ENCODE measurements around the gene FKBP1A. TPM values are rescaled to one million over a fixed set of nuclear protein-coding genes. Genes with fewer than 3 reads are reported as not detected.

FKBP1A gene
- total and polyA plus RNA-seq, 9 of the 15 experiments (the other 6 are each of a cell fraction or from before 2014, with no cell fraction given), result 48.8 to 502 (median 89.6) TPM

DNA sequence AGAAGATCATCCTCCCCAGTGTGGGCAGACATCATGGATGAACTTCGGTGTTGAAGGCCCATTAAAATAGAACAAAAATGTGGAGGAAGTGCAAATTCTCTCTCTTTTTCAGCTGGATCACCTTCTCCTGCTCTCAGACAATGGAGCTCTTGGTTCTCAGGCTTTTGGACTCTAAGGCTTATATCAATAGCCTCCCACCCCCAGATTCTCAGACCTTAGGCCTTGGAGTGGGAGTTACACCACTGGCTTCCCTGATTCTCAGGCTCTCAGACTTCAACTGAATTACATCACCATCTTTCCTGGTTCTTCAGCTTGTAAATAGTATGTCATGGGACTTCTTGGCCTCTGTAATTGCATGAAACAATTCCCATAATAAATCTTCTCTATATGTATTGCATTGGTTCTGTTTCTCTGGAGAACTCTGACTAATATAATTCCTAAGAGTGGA, 37.2 kb upstream of the FKBP1A start:
- H2AFZ ChIP-seq (ENCODE audit: low read depth, low read length), result no peak overlapping the region
- H3K27me3 ChIP-seq (ENCODE audit: control insufficient read depth in 2 of 2, insufficient read depth in 2 of 2, low read length in 2 of 2), result no peaks in the 10 kb centered on the region
- WGBS (ENCODE audit: insufficient coverage, low coverage, missing lambda C conversion rate), result 91% methylated on average over 1 of the region's 1 CpG
- H3K4me2 ChIP-seq (ENCODE audit: insufficient read depth, low read length), result no peak overlapping the region
- H3K4me3 ChIP-seq, result no peak overlapping the region
- H3K9me3 ChIP-seq (replicated peaks; ENCODE audit: control insufficient read depth, insufficient read depth, low read depth, low read length), result no peaks in the 10 kb centered on the region
- no peaks in the 10 kb centered on the region for H3K36me3 ChIP-seq (ENCODE audit: control insufficient read depth, insufficient read depth, low read length)
- TF ChIP-seq NR4A1 (CRISPR knock-in tag; IDR thresholded peaks at IDR 0.05), result no peak
- 0 out of 2 replicates have a peak, but pooled peaks have one; percentile 56 for TF ChIP-seq NR4A1 (tag; IDR thresholded peaks at IDR 0.05)
- TF ChIP-seq ZNF124 (CRISPR knock-in tag; IDR thresholded peaks at IDR 0.05), result no peak
- TF ChIP-seq, protein P1, sequence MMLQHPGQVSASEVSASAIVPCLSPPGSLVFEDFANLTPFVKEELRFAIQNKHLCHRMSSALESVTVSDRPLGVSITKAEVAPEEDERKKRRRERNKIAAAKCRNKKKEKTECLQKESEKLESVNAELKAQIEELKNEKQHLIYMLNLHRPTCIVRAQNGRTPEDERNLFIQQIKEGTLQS (IDR thresholded peaks at IDR 0.05), result peak; percentile 49; the same call in 1 of the 2 replicates
- TF ChIP-seq, protein P1 (CRISPR knock-in tag; conservative IDR thresholded peaks at IDR 0.05), result no peak
- TF ChIP-seq ZNF143 (CRISPR knock-in tag; IDR thresholded peaks at IDR 0.05), result no peak
- peak; percentile 49 for TF ChIP-seq EGR1 (conservative IDR thresholded peaks at IDR 0.05)
- TF ChIP-seq ZNF589 (CRISPR knock-in tag; IDR thresholded peaks at IDR 0.05; ENCODE audit: low read depth), result peak; percentile 52; the same call in 1 of the 2 replicates
- no peak for TF ChIP-seq HMGN3 (IDR thresholded peaks at IDR 0.05; ENCODE audit: borderline replicate concordance, extremely low read depth, insufficient read length, low read depth, low read length)
- TF ChIP-seq CEBPG (CRISPR knock-in tag; IDR thresholded peaks at IDR 0.05), result no peak
- TF ChIP-seq CEBPG (tag; conservative IDR thresholded peaks at IDR 0.05 in 1 of 2, IDR thresholded peaks at IDR 0.05 in 1 of 2), result peak in 1 of 2 experiments; percentile 71; a peak in 1 of 4 replicates
- TF ChIP-seq ZNF175 (CRISPR knock-in tag; IDR thresholded peaks at IDR 0.05; ENCODE audit: low read depth), result peak; percentile 66; the same call in 1 of the 2 replicates
- no TSS peak for BruUV-seq (replicated peaks)
- H3K4me1 ChIP-seq (replicated peaks in 1 of 2; ENCODE audit: control insufficient read depth in 2 of 2, insufficient read depth in 2 of 2, low read length in 2 of 2), result peaks cover 2 to 30% of the 10 kb centered on the region in 2 experiments; a peak in 3 of 5 replicates
- in situ Hi-C loops (cut with MboI), result no loop called here
- ChIA-PET CTCF (ENCODE audit: low intra/inter-chr PET ratio) (no interaction called here), POLR2A (interaction anchor here (0.9 kb wide), 1 partner anchor 9 kb away, joined by 3 read pairs; no protein-coding TSS in a partner anchor)
- no peaks in the 10 kb centered on the region for H4K20me1 ChIP-seq (replicated peaks; ENCODE audit: control insufficient read depth, insufficient read depth, low read length)
- no peaks in the 10 kb centered on the region for H3K9me1 ChIP-seq (ENCODE audit: control insufficient read depth, insufficient read depth, low read length)
- ATAC-seq (no peak), DNase-seq (ENCODE audit: extremely low read depth in 1 of 4, low spot score in 3 of 4) (no peak), FAIRE-seq (no peak)
- H3K79me2 ChIP-seq (ENCODE audit: control insufficient read depth, insufficient read depth, low read length), result no peaks in the 10 kb centered on the region
- H3K27ac ChIP-seq (ENCODE audit: extremely low read depth, low read depth, low read length), result no peak overlapping the region
- intact Hi-C loops (cut with micrococcal nuclease), result no loop called here
- H3K9ac ChIP-seq (ENCODE audit: insufficient read depth in 1 of 2, low read depth in 2 of 2, low read length in 2 of 2), result no peak overlapping the region

Data from K562 (cell line).